HL-60/S4 treated with retinoic acid at 250 ng/mL for 4 days and 3 days (cell line): ENCODE data around the gene OVOL3.
"Not testable (repeated sequence)": the region's sequence is repeated elsewhere in the genome, so short reads cannot be mapped to it uniquely, and the experiment has no call there.

Experiments used
- in situ Hi-C: fragments of 300-500 bp; cut with MboI; formaldehyde crosslinking; loops from 2 replicates; pipeline ENCODE4 v1.7.0; 2022; ENCODE audit warnings: low sequenced_read_pairs

OVOL3 gene

DNA sequence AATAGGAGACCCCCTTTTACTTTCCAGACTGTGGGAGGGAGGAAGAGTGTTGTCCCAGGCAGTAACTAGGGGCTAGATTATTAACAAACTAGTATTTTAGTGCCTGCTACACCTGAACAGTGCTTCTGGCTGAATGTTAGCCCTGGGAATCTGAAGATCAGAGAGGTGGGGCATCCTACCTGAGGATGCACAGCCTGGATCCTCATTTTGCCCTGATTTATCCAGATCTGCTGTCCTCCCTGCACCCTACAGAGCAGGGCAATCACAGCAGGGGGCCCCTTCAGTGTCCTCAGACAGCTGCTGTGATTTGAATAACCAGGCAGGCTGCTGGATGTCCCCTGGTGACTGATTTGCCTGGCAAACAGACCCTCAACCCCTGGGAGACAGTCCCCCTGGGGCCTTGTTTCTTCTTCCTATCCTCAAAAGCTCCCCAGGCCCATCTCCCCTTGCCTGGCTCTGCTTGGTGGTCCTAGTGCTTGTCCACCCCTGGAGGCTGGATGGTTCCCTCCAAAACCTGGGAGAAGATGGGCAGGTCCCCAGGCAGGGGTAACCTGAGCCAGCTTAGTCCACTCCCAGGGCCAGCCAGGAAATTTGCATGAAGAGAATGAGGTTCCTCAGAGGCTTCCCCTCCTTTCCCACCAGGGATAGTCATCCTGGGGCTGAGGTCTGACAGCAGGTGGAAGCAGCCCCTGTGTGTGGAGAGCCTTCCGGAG, at the start of gene OVOL3:
Gene OVOL3, plus strand, starts transcription at position 657 of the 713 bp plus-strand sequence. CDS start 60 bp downstream, outside the sequence.
- in situ Hi-C loops, result no loop called here

GRCh38 chr19:36061367-36061766, 49.6 kb upstream of the OVOL3 start:
- in situ Hi-C loops, result no loop called here

GRCh38 chr19:36064826-36065225, 46.1 kb upstream of the OVOL3 start:
- in situ Hi-C loops, result no loop called here

DNA sequence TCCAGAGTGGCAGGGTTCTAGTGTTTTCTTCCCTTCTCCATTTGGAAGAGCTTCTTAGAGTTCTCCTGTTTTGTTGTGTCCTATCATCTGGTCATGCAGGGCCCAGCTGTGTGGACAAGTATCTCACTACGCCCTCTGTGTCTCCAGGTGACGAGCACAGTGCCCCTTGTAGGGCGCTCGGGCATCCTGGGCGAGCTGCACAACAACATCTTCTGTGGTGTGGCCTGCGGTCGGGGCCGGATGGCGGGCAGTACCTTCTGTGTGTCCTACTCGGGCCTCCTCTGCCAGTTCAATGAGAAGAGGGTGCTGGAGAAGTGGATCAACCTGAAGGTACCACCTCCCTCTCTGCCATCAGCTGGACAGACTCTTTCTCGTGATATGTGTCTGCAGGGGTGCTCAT, 43.3 kb upstream of the OVOL3 start:
- in situ Hi-C loops, result no loop called here

- in situ Hi-C loops, result not testable (repeated sequence)
Observed at GRCh38 chr19:36068810-36069499, 42.0 kb upstream of the OVOL3 start.

DNA sequence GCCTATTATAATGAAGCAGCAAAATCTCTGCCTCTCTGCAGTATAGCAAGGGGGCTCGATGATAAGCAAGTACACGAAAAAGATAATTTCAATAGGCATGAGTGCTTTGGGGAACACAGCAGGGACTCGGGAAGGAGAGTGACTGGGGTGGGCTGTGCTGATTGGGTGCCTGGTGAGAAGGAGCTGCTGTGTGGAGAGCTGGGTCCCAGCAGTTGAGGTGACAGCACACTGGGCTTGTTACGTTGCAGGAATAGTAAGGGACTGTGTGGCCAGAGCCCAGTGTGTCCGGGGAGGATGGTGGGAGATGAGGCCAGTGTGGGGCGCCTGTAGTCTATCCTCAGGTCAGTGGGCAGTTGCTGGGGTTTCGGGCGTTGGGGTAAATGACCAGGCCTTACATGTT, 38.9 kb upstream of the OVOL3 start:
- in situ Hi-C loops, result no loop called here

- in situ Hi-C loops, result no loop called here
Observed at GRCh38 chr19:36073121-36073876, 37.6 kb upstream of the OVOL3 start.

- in situ Hi-C loops, result no loop called here
Observed at GRCh38 chr19:36079389-36079945, 31.5 kb upstream of the OVOL3 start.

- in situ Hi-C loops, result no loop called here
Observed at GRCh38 chr19:36081385-36081784, 29.6 kb upstream of the OVOL3 start.

GRCh38 chr19:36081894-36082293, 29.0 kb upstream of the OVOL3 start:
- in situ Hi-C loops, result no loop called here

- in situ Hi-C loops, result no loop called here
Observed at GRCh38 chr19:36082916-36083315, 28.0 kb upstream of the OVOL3 start.

- in situ Hi-C loops, result no loop called here
Observed at GRCh38 chr19:36084231-36085009, 26.5 kb upstream of the OVOL3 start.

DNA sequence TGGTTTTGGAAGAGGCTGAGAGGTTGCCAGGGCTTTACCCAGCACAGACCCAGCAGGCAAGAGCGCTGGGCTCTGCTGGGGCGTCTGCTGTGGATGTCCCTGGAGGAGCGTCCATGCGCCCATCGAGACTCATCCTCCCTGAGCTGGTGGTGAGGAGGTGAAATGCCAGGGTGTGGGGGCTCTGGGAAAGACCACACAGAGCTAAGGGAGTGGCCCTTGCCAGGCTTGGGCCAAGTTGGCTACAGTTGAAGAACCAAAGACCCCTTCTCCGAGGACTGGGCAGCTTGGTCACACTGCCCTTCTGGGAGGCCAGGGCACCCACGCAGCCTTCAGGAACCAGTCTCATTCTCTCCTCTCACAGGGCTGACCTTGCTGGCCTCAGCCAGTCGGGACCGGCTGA, 24.6 kb upstream of the OVOL3 start:
- in situ Hi-C loops, result no loop called here

DNA sequence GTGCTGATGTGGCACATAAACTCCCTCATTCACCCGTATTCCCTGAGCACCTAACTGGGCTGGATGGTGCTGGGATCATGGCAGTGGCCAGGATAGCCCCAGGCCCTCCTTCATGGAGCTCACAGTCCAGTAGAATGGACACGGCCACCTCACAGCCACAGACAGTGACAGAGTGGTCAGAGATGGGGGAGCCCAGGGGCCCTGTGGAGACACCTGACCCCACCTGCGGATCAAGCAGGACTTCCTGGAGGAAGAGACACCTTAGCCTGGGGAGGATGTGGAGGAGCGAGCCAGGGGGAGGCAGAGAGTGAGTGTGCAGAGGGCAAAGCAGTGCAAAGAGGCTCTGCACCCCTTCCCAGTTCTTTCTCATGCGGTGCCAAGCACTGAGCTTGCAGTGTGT, 21.1 kb upstream of the OVOL3 start:
- in situ Hi-C loops, result no loop called here

- in situ Hi-C loops, result no loop called here
Observed at GRCh38 chr19:36090910-36091695, 19.8 kb upstream of the OVOL3 start.

DNA sequence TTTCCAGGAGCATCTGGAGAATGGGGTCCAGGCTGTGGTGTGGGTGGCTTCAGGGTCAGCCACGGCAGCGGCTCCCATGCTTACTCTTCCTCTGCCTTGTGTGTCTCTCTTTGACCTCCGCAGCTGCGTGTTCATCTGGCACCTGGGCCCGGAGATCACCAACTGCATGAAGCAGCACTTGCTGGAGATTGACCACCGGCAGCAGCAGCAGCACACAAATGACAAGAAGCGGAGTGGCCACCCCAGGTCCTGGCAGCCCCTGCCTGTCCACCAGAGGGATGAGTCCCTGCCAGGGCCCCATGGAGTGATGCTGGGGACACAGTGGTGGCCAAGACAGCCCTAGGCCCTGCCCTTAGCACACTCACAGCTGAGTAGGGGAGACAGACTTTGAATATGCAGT, 18.4 kb upstream of the OVOL3 start:
- in situ Hi-C loops, result no loop called here

- in situ Hi-C loops, result no loop called here
Observed at GRCh38 chr19:36093146-36093662, 17.7 kb upstream of the OVOL3 start.

- in situ Hi-C loops, result no loop called here
Observed at GRCh38 chr19:36093687-36094086, 17.3 kb upstream of the OVOL3 start.

- in situ Hi-C loops, result no loop called here
Observed at GRCh38 chr19:36097036-36097435, 13.9 kb upstream of the OVOL3 start.
